NOMO-1 treated with DMSO at 0.1 percent for 48 hours (cell line): Measurements from ENCODE around the gene FAM3C.

Source experiments
- DNase-seq: peaks from one replicate; lab custom pipeline; 2025; ENCODE audit not compliant: unreplicated experiment; lab: John Stamatoyannopoulos, UW

FAM3C gene

GRCh38 chr7:121301446-121302213, 94.5 kb downstream of the FAM3C start:
- no peak for DNase-seq

GRCh38 chr7:121300685-121301420, 95.3 kb downstream of the FAM3C start:
- no peak for DNase-seq
